Endodermal cell (in vitro differentiated cells): ENCODE results near the gene OXTR. TPM values are rescaled to one million over a fixed set of nuclear protein-coding genes. Genes with fewer than 3 reads are reported as not detected.
"Not testable (repeated sequence)": the region's sequence is repeated elsewhere in the genome, so short reads cannot be mapped to it uniquely, and the experiment has no call there.

Source experiments
- DNase-seq: peaks from one replicate; pipeline ENCODE4 v3.0.0-alpha.2; 2017
- H3K27ac ChIP-seq: 2 replicates; pipeline ENCODE4 v1.5.1; 2013; ENCODE audit warnings: mild to moderate bottlenecking, low read depth, low read length, moderate library complexity
- H3K27me3 ChIP-seq: 2 replicates; pipeline ENCODE4 v1.6.1; 2013; ENCODE audit warnings: mild to moderate bottlenecking, low read length, moderate library complexity; ENCODE audit not compliant: insufficient read depth, control insufficient read depth, poor library complexity, severe bottlenecking
- H3K36me3 ChIP-seq: 2 replicates; pipeline ENCODE4 v1.7.0; 2013; ENCODE audit warnings: mild to moderate bottlenecking, low read length, moderate library complexity; ENCODE audit not compliant: control insufficient read depth, insufficient read depth
- H3K4me1 ChIP-seq: one replicate; pipeline ENCODE4 v1.7.0; 2013; ENCODE audit warnings: low read length; ENCODE audit not compliant: control insufficient read depth, insufficient read depth
- H3K4me3 ChIP-seq: 2 replicates; pipeline ENCODE4 v1.5.1; 2013; ENCODE audit warnings: mild to moderate bottlenecking, low read length, moderate library complexity
- H3K9ac ChIP-seq: 2 replicates; pipeline ENCODE4 v1.6.1; 2013; ENCODE audit warnings: mild to moderate bottlenecking, low read length, moderate library complexity; ENCODE audit not compliant: poor library complexity, severe bottlenecking; ENCODE audit errors: extremely low read depth
- H3K9me3 ChIP-seq: 2 replicates; pipeline ENCODE4 v1.6.1; 2013; ENCODE audit warnings: mild to moderate bottlenecking, low read length, moderate library complexity; ENCODE audit not compliant: control insufficient read depth
- H3K27ac Mint-ChIP-seq: 2 replicates; pipeline ENCODE4 v1.8.0; 2020; ENCODE audit warnings: mixed read lengths
- H3K27me3 Mint-ChIP-seq: 2 replicates; pipeline ENCODE4 v1.8.0; 2021; ENCODE audit warnings: mild to moderate bottlenecking, mixed read lengths; ENCODE audit not compliant: insufficient read depth
- H3K36me3 Mint-ChIP-seq: 2 replicates; pipeline ENCODE4 v1.8.0; 2020; ENCODE audit warnings: low read depth, mixed read lengths
- H3K4me1 Mint-ChIP-seq: 2 replicates; pipeline ENCODE4 v1.8.0; 2020; ENCODE audit warnings: mixed read lengths
- H3K4me3 Mint-ChIP-seq: 2 replicates; pipeline ENCODE4 v1.8.0; 2020; ENCODE audit warnings: mild to moderate bottlenecking, moderate library complexity, mixed read lengths
- H3K9me3 Mint-ChIP-seq: 2 replicates; pipeline ENCODE4 v1.8.0; 2020; ENCODE audit warnings: mild to moderate bottlenecking, mixed read lengths
- CTCF ChIP-seq: fragments of 200-600 bp; sonication (generic); conservative IDR thresholded peaks from 2 replicates; pipeline ENCODE4 v1.5.0; 2021; ENCODE audit warnings: antibody characterized with exemption, mild to moderate bottlenecking
- WGBS, 2 experiments: methylation state at CpG; one replicate each; pipeline versions ENCODE4 v1.1.5 to v1.1.7; 2013; ENCODE audit warnings: missing lambda C conversion rate in 2 of 2, mixed read lengths in 1 of 2; ENCODE audit not compliant: insufficient coverage in 1 of 2, insufficient read length in 1 of 2; 5-methylcytosine and 5-hydroxymethylcytosine counted together
- total RNA-seq, 2 donors: library from RNA; stranded (reverse); fragmentation: NEBNext Ultra II Directional in 1 of 2; extraction: Animal tissue kit (Norgen Biotek cat#: 25700) in 1 of 2; gene quantifications; 2 replicates in 1 of 2; 3 replicates in 1 of 2; pipeline ENCODE4 v1.2.1, GENCODE V29; 2021

The OXTR gene
- total RNA-seq, 2 donors from 2014 or later = 10.6 to 13.1 TPM

GRCh38 chr3:8724108-8724752, 45.2 kb downstream of the OXTR start:
- H3K9me3 Mint-ChIP-seq = peaks cover 15% of the 10 kb centered on the region
- peaks cover 8% of the 10 kb centered on the region for H3K27me3 Mint-ChIP-seq
- TF ChIP-seq CTCF = no peak
- no peaks in the 10 kb centered on the region for H3K4me1 ChIP-seq
- H3K9me3 ChIP-seq = peaks cover 4% of the 10 kb centered on the region
- H3K4me1 Mint-ChIP-seq = peaks cover 12% of the 10 kb centered on the region
- H3K27ac ChIP-seq = no peak overlapping the region
- H3K4me3 Mint-ChIP-seq = no peak overlapping the region
- H3K9ac ChIP-seq = no peak overlapping the region
- WGBS, 2 experiments = 92 to 100% methylated on average over 3 of the region's 3 CpGs
- H3K27me3 ChIP-seq = no peaks in the 10 kb centered on the region
- no peaks in the 10 kb centered on the region for H3K36me3 ChIP-seq
- H3K36me3 Mint-ChIP-seq = no peaks in the 10 kb centered on the region
- no peak for DNase-seq
- no peak overlapping the region for H3K27ac Mint-ChIP-seq
- no peak overlapping the region for H3K4me3 ChIP-seq

DNA sequence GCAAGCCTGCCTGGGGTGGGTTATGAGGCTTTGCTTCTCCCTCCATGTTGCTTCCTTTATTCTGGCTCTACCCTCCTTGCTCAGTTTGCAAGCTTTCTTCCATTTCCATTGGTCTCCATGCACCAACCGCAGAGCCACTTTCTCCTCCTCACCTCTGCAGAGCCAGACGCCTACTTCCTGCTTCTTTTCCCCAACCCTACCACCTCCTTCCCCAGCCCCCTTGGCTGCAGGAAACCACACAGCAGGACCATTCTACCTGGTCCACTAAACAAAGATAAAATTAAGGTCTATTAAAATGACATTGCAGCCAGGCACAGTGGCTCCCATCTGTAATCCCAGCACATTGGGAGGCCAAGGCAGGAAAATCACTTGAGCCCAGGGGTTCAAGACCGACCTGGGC, 45.8 kb downstream of the OXTR start:
- H3K4me1 Mint-ChIP-seq = peaks cover 12% of the 10 kb centered on the region
- DNase-seq = no peak
- Histone ChIP-seq H3K9ac (no peak overlapping the region), H3K9me3 (peaks cover 4% of the 10 kb centered on the region), H3K4me1 (no peaks in the 10 kb centered on the region), H3K4me3 (no peak overlapping the region), H3K27me3 (no peaks in the 10 kb centered on the region), H3K36me3 (no peaks in the 10 kb centered on the region), H3K27ac (no peak overlapping the region)
- peaks cover 5% of the 10 kb centered on the region for H3K27me3 Mint-ChIP-seq
- no peak overlapping the region for H3K4me3 Mint-ChIP-seq
- TF ChIP-seq CTCF = no peak
- no peak overlapping the region for H3K27ac Mint-ChIP-seq
- peaks cover 15% of the 10 kb centered on the region for H3K9me3 Mint-ChIP-seq
- WGBS, 2 experiments = 80 to 83% methylated on average over 1 to 3 of the region's 3 CpGs
- H3K36me3 Mint-ChIP-seq = no peaks in the 10 kb centered on the region

DNA sequence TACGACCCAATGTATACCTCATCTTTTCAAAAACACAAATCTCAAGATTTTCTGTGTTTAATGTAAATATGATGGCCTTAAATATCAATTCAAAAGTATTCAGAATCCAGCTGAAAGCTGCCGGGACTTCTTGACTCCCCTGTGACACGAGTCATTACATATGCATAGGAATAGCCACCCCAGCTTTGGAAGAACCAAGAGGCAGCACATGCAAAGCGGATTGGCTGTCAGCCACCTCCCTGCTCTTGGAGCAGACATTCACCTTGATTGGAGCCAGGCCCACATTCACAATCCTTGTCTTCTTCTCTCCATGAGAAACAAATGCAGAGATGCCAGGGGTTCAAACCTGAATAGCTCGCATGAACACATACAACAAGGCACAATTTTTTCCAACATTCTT, 46.6 kb downstream of the OXTR start:
- peaks cover 9% of the 10 kb centered on the region for H3K27me3 Mint-ChIP-seq
- 75 to 83% methylated on average over 3 to 4 of the region's 5 CpGs for WGBS, 2 experiments
- no peak overlapping the region for H3K27ac Mint-ChIP-seq
- no peak overlapping the region for H3K27ac ChIP-seq
- no peaks in the 10 kb centered on the region for H3K36me3 Mint-ChIP-seq
- H3K9me3 ChIP-seq = peaks cover 4% of the 10 kb centered on the region
- H3K36me3 ChIP-seq = no peaks in the 10 kb centered on the region
- H3K4me1 Mint-ChIP-seq = peaks cover 12% of the 10 kb centered on the region
- H3K9me3 Mint-ChIP-seq = peaks cover 15% of the 10 kb centered on the region
- no peak overlapping the region for H3K9ac ChIP-seq
- no peak for TF ChIP-seq CTCF
- no peaks in the 10 kb centered on the region for H3K4me1 ChIP-seq
- DNase-seq = no peak
- no peak overlapping the region for H3K4me3 ChIP-seq
- H3K4me3 Mint-ChIP-seq = no peak overlapping the region
- H3K27me3 ChIP-seq = no peaks in the 10 kb centered on the region

GRCh38 chr3:8715757-8716156, 53.7 kb downstream of the OXTR start:
- not testable (repeated sequence) for H3K36me3 ChIP-seq, H3K27ac ChIP-seq, H3K4me3 Mint-ChIP-seq, H3K9me3 Mint-ChIP-seq, H3K4me3 ChIP-seq, H3K36me3 Mint-ChIP-seq, H3K9ac ChIP-seq, H3K9me3 ChIP-seq, H3K4me1 ChIP-seq, H3K27ac Mint-ChIP-seq, DNase-seq, H3K27me3 ChIP-seq
- H3K4me1 Mint-ChIP-seq = peaks cover 18% of the 10 kb centered on the region
- H3K27me3 Mint-ChIP-seq = peaks cover 57% of the 10 kb centered on the region
- WGBS, 2 experiments = 80 to 89% methylated on average over 3 to 12 of the region's 12 CpGs
